ENCODE results near the gene SASH1.

Gene SASH1

DNA sequence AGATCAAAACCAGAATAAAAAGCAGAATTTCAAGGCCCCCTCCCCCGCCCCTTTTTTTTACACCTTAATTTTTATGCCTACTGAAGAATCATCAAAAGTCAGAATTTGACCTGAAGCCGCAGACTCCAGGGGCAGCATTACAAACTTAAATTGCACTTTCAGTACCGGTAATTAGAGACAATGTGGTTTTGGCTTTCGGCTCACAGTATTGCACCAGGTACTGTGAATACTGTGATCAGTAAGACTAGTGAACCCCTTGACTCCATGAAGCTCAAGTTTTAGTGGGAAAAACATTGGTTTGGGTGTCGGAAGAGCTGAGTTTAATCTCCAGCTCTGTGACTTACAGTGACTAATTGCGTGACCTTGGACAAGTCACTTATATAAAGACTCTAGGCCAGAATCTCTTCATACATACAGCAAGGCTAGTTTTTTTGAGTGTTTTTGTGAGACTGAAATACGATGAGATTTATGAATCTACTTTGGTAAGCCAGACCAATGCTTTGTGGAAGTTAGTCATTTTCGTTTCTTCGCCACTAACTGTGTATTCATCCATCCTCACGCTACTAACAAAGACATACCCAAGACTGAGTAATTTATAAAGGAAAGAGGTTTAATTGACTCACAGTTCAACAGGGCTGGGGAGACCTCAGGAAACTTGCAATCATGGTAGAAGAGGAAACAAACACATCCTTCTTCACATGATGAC lies 114.7 kb downstream of the SASH1 start:
- DNase-seq (ENCODE audit: low read depth, low spot score), result no peak

DNA sequence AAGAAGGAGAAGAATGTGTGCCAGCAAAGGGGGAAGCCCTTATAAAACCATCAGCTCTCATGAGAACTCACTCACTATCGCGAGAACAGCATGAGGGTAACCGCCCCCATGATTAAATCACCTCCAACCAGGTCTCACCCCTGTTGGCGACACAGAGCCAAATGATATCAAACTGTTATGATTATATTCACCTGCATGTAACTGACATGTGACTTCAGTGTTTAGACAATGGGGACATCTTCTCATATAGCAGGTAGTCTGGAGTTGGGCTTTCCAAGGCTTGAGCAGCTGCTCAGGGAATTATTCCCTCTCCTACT lies 115.2 kb downstream of the SASH1 start:
- no peak for DNase-seq (ENCODE audit: low read depth, low spot score)

DNA sequence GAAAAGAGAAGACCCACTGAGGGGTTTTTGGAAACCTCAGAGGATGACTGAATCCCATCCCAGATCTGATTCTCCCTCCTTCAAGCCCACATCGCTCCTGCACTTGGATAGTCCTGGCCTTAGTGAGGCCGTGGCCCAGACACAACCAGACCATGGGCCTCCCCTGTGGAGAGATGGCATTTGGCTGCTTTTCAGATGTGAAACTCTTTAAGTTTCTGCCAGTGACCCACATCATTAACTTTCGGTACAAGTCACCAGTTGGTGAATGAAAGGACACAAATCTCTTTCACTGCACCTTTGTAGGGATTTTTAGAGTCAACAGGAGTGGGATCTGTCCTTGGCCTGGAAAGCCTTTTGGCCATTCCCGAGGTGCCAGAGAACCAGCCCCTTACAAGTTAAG lies 116.6 kb downstream of the SASH1 start:
- DNase-seq (ENCODE audit: low read depth, low spot score), result no peak

DNA sequence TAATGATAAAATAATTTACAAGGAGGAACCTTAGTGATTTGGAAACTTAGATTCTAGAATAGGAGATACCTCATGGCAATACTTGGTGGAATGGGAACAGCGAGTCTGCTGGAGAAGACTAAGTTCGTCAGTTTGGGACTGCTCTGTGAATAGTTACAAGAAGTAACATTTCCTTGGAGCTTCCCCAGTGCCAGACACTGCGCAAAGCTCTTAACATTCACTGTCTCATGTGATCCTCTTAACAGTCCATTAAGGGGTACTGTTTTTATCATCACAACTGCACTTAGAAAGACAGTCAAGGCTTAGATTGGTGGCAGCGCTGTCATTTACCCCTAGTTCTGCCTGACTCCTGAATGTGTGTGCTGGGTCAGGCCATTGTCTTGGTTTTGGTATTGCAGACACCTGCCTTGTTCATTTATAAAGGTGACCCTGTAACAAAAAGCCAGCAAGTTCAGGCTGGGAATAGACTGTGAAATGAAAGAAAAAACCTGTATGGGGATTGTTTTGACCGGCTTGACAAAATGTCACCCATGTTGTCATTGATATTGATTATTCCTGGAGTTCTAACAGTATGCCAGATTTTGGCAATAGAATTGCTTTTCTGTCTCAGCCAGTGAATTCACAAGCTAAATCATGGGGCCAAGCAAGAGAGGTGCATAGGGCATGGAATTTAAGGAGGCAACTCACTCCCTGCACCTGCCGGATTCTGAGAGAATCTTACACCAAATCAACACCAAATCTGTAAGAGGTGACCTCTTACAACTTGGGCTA lies 118.4 kb downstream of the SASH1 start:
- DNase-seq (ENCODE audit: low read depth, low spot score), result no peak

DNA sequence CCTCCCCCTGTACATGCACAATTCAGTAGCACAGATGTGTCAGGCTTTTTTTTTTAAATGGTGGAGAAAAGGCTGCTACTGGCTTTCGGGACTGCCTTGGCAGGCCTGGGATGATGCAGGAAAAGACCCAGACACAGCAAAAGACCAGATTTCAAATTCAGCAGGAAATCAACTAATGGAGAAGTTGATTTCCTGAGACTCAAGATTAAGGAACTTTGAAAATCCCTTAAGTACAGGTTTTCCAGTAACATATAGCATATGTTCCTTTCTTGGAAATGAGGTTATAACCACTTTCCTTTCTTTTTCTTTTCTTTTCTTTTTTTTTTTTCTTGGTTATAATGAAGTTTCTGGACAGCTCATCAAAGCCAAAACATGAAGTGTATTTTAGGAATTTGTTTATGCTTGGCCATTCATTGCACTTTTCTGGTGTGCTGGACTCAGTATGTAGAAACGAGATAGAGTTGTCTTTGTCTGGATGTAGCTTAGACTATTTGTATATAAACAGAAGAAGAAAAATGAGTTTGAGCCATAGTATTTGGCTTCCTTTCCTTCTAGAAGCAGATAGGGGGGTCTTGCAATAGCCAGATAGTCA lies 119.4 kb downstream of the SASH1 start:
- no peak for DNase-seq (ENCODE audit: low read depth, low spot score)

DNA sequence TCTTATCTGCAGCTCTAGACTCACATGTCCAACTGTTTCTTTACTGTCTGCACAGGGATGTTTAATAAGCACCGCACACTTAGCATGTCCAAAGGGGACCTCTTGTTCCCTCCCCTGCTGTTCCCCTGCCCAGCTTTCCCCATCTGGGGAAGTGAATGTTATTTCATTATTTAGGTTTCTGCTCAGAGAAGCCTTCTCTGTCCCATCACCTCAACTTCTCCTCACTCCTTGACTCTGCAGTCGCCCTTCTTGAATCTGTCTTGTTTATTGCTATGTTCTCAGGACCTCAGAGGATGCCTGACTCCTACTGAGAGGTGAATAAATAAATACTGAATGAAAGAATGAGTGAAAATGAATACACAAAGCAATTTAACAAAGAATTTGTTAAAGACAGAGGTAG lies 121.0 kb downstream of the SASH1 start:
- DNase-seq (ENCODE audit: low read depth, low spot score), result no peak

DNA sequence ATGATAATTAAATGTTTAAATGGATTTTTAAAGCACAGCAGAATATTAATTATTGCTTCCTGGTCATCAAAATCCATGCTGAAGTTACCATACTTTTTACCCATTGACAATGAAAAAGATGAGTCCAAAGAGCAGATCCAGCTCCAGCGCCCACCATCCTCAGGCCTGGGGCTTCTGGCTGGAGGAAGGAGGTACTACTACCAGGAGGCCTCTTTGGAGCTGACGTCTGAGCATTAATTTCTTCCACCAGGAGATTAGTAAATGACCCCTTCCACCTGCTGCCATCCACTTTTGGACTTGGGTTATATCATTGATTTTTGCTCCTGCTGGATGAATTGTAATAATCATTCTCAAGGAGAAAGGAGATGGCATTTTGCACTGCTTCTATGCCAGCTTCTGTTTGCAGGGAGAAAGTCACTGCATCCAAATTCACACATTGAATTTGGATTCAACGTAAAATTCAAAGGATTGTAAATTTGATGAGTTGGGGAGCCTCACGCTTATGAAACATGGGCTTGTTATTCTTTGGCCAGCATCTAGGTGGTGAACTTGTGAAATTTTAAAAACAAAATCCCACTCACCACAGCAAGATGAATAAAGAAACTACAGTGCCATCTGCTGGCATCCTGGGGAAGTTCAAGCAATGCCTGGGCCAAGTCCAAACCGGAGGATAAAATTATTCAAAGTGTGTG lies 121.8 kb downstream of the SASH1 start:
- DNase-seq (ENCODE audit: low read depth, low spot score), result no peak

DNA sequence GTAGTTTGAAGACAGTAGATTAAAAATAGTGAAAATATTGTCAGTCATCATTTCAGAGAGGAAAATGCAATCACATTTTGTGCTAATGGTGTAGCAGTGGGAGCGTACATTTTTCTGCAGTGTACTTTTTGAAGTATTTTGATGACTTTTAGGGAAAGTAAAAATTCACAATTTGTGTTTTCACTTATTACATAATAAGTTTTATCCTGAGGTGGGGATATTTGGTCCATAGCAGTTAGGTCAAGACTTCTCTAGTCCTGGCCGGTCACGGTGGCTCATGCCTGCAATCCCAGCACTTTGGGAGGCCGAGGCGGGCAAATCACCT lies 122.3 kb downstream of the SASH1 start:
- no peak for DNase-seq (ENCODE audit: low read depth, low spot score)

DNA sequence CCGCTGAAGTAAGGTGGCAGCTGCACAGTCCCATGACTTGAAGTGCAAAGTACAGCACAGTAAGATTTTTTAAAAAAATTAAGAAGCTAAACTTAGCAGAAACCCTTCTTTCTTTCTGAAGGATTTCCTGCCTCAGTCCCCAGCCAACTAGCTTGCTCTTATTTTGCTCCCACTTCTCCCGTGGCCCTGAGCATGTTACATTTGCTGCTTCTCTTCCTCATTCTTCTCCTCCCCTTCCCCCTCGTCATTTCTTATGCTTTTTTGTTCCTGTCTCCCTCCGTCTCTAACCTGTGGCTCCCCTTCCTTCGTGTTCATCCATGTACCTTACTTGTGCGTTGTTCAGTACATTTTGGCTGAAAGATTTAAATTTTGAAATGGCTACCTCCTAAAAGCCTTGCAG lies 123.0 kb downstream of the SASH1 start:
- DNase-seq (ENCODE audit: low read depth, low spot score), result no peak

DNA sequence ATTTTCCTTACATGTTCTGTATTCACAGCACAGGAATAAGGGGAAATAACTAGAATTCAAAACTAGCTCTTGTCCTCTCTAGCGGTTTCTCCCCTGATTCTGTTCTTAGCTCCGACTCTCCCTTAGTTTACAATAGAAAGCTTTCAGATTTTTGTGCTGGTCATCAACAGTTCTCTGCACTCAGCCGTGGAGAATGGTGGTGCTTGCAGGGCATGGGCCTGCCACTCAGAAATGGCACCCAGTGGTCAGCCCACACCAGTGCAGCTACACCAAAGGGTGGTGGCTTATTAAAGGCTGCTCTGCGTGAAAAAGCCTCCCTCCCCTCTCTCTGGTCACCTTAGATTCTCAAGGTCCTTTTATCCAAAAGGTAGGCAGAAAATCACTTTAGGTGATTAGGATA lies 123.5 kb downstream of the SASH1 start:
- DNase-seq (ENCODE audit: low read depth, low spot score), result no peak

DNA sequence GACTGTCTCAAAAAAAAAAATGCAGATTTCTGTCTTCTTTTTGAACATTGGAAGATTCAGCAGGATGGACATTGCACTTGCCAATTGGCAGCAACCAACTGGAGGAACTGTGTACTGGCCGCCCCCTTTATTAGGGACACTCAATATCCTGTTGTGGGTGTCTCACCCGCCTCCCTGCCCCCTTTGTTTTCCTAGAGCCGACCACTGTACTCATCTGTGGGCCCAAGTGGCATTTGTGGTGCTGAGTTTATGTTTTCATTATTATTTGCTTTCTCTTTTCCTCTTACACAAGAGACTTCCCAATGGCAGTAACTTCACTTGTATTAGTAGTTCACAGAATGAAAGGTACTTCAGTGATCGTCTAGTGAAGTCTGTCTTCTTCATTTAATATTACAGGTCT lies 125.3 kb downstream of the SASH1 start:
- DNase-seq (ENCODE audit: low read depth, low spot score), result no peak

DNA sequence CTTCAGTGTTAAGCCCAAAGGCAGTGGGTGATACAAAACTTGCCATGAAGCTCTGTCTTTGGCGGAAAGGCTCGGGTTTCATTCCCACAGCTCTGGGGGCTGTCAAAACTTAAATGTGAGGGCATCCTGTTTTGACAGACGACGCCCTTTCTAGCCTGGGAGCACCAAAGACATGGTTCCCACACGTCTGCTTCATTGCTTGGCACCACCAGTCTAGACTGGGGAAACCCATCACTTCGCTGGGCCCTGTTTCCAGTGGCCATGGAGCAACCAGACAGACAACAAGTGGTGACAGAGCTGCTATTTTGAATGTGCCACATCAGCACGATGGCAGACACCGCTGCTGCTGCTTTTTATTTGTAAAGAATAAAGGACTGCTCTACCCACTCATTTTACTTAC lies 127.5 kb downstream of the SASH1 start:
- no peak for DNase-seq (ENCODE audit: low read depth, low spot score)

DNA sequence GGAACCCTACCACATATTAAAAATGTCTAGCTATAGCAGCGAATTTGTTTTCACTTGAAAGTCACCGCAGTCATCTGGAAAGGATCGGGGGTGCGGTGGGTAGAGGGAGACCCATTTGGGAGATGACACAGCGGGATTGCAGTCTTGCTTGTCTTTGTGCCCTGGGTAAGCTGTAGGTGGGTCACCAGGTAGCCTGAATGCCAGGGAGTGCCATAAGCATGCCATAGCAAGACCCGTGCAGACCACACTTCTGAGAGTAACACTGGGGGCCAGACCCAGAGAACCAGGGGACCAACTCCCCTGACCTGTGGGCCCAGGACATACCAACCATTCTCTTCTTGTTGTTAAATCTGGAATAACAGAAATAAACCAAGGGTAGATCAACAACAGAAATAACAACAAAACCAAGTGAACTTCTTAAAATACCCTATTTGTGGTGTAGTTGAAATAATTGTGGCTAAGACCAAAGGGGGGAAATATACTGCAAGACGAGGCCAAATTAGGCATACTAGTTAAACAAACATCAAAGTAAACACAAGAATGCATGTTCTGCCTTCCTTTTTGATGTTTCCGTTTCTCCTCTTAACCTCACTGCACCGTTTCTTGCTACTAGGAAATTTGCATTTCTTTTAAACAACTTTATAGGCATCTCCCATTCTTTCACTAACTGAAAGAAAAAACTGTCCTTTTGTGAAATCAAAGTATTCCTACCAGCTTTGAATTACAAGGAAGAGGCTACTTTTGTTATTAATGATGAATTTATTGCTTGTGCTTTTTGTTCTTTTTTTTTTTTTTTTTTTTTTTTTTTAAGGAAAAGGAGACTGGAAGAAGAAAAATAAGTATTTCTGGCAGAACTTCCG lies 128.2 kb downstream of the SASH1 start:
- no peak for DNase-seq (ENCODE audit: low read depth, low spot score)

DNA sequence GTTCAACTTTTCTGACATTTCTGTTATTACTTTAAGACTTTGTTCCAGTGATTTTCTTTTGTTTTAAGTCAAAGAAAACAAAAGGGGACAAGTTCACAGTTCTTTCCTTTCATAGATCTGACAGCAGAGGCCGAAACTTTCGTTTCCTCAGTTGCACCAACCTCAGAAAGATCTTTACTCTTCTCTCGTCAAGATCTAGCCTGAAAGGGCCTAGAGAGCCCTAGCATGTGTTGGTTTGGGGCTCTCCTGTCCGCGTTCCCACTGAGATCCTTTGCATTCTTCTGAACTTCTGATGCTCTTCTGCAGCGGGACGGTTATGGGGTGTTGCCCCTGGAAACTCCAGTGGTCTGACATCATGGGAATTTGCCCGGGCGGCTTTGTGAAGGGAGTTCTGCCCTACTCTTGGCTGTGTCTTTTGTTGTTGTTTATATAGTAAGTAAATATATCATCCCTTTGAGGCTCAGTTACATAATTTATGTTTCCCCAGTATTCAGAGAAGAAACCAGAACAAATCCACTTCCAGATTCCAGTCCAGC lies 129.1 kb downstream of the SASH1 start:
- no peak for DNase-seq (ENCODE audit: low read depth, low spot score)

DNA sequence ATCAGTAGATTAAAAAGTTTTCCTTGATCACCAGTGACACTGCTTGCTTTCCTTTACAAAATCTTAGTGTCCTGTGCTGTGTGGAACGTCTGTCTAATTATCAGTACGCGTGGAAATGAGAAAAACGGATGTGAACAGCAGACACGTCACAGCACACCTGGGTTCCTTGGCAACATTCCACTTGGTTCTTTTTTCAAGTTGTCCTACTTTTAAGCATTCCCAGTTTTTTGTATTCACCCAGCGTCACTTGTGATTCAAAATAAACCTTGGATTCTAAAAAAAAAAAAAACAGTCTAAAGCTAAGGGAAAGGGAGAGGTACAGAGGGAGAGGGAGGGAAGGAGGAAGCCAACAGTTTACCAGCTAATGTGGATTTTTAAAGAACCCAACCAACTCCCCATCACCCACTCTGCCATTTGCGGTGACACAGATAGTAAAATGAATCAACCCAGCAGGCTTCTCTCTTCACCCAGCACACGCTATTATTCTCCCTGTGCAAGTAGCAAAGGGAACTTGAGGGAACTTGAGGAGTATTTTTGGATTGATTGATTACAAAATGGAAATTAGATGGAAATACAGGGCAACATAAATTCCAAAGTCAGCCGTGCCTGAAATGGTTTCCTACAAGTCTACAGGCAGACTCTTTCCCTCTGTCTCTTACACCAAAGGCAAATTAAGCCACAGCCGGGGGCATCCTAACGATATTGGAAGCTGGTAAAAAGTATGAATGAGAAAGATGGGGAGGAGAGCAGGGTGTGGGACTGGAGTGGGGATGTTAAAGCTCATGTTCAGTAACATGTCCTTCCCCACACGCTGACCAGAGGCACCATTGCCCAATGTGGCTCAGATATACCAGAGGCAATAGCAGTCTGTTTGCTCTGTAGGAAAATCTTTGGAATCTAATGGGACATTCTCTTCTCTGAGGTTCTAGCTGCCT lies 129.8 kb downstream of the SASH1 start:
- no peak for DNase-seq (ENCODE audit: low read depth, low spot score)

DNA sequence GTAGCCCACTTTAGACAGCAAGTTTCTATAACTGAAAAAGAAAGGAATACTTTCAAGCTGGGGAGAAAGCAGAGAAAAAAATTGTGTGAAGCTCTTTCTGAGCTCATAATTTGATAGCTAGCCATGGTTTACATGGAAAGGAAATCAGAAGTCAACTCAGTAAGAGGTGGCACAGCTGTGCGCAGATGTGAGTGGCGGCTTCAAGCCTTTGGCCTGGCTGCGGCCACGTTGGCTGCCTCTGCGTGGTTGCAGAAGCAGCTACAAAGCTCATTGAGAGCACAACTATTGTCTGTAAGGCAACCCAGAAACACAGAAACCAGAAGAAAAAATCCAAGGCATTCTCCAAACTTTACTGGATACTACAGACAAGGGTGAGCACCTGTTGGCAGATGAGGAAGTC lies 136.9 kb downstream of the SASH1 start:
- no peak for DNase-seq (ENCODE audit: low read depth, low spot score)

DNA sequence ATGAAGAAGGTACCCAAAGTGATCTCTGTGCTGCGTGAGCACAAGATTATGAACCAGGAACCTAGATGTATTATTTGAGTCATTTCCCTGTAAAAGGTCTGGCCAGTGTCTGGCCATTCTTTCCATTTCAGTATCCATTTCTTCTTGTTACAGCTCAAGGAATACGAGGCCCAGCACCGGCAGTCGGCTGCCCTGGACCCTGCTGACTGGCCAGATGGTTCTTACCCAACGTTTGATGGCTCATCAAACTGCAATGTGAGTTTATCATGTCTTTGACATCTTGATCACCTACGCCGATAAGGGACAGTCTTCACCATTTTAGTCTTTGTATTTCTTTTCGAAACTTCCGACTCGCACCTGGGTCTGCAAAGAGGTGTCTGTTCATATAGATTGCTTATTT lies 144.8 kb downstream of the SASH1 start:
- DNase-seq (ENCODE audit: low read depth, low spot score), result no peak

DNA sequence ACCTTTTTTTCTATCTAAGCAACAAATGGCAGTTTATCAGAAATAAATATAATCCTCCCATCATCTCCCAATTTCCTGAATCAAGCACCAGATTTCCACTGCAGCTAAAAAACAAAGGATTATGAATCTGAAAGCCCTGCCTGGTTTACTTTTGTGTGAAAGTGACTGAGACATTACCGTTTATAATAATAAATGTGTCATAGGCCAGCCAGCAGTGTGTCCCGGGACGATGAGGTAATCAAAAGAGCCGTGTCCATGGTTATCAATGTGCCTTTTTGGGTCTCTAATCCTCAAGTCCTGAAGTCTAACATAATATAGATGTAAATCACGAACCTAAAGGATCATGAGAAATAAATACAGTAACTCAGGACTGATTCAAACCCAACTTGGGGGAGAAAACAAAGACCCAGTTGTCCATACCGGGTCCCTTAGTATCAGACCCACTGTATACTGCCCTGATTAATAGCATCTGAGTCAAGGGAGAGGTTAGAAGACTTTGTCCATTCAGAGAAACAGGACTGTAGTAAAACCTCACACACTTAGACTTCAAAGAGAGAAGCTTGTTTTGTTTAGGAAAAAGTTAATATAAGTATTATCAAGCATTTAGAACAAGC lies 149.1 kb downstream of the SASH1 start:
- DNase-seq (ENCODE audit: low read depth, low spot score), result no peak

DNA sequence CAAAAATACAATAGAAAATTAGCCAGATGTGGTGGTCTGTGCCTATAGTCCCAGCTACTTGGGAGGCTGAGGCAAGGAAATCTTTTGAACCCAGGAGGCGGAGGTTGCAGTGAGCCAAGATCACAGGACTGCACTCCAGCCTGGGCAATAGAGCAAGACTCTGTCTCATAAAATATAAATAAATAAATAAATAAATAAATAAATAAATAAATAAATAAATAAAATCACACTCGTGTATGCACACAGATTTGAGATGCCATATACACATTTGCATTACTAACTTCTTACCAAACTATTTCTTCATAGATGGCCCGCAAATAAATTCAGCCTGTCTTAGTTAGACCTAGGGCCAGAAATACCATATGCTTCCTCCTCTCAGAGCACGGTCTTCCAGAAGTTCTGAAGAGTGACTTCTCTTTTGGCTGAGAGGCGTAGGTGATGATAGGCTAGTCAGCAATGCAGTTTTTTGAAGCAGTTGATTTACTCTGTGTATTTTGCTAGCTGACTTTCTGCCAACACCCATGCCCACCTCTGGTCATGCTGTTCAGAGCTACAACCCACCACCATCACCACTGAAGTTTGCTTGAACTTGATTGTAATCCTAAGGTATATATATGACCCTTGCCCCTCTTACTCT lies 150.1 kb downstream of the SASH1 start:
- no peak for DNase-seq (ENCODE audit: low read depth, low spot score)

DNA sequence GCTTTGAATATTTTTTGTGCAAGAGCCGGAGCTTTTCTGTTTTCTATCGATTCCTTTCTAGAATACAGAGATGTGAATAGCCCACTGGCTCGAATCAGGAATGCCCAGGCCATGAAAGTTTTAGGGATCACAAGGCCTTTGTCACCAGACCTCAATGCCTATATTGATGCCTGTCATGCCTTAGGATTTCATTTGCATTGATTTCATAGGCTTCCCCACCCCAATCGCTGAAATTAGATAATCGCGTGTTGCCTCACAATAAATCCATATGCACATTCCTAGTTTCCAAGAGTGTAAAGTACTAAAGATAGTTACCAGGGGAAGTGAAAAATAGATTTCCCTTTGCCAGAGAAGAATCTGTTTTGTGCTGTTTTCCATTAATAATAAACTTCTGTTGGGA lies 150.8 kb downstream of the SASH1 start:
- no peak for DNase-seq (ENCODE audit: low read depth, low spot score)

Measured in iPS DF 19.7 (cell line).